ENCODE data around the gene OLFML3.

The OLFML3 gene

DNA sequence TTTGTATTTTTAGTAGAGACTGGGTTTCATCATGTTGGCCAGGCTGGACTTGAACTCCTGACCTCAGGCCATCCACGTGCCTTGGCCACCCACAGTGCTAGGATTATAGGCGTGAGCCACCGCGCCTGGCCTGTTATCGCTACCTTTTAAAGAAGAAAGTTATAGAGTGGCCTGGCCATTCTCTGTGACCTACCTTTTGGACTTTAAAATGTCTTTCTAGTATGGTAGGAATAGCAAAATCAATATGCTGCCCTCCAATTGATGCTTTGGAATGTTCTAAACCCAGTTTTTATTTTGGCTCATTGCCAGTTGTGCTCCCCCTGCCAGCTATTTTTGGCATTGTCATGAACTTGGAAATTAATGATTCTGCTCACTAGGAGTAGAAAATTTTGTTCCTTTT lies 30.3 kb upstream of the OLFML3 start:
- no peak for DNase-seq (ENCODE audit: low spot score)

- no peak for DNase-seq (ENCODE audit: low spot score)
These were observed 28.4 kb upstream of the OLFML3 start for GRCh38 chr1:113950908-113951307.

DNA sequence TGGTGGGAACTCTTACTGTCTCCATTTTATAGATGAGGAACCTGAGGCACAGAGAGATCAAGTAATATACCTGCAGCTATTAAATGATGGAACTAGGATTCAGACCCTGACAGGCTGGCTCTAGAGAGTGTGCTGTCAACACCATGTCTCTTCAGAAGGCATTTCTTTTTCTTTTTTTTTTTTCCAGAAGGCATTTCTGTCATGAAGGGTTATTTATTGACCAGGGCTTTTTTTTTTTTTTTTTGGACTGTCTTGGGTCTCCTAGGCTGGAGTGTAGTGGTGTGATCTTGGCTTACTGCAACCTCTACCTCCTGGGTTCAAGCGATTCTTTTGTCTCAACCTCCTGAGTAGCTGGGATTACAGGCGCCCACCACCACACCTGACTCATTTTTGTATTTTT lies 27.6 kb upstream of the OLFML3 start:
- DNase-seq (ENCODE audit: low spot score), result no peak

DNA sequence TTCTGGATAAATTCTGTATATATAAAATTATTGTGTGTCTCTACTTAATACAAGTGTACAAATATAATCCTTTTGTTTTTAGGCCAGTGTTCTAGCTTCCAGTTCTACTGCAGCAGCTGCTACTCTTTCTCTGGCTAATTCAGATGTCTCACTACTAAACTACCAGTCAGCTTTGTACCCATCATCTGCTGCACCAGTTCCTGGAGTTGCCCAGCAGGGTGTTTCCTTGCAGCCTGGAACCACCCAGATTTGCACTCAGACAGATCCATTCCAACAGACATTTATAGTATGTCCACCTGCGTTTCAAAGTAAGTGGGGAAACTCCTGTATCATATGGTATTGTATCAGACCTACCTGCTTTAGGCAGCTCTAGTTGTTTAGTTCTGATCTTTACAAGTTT lies 21.3 kb upstream of the OLFML3 start:
- DNase-seq (ENCODE audit: low spot score), result no peak

- DNase-seq (ENCODE audit: low spot score), result no peak
These were observed 20.6 kb upstream of the OLFML3 start for GRCh38 chr1:113958691-113959090.

GRCh38 chr1:113963281-113963906 lies 15.9 kb upstream of the OLFML3 start:
- DNase-seq (ENCODE audit: low spot score), result no peak

DNA sequence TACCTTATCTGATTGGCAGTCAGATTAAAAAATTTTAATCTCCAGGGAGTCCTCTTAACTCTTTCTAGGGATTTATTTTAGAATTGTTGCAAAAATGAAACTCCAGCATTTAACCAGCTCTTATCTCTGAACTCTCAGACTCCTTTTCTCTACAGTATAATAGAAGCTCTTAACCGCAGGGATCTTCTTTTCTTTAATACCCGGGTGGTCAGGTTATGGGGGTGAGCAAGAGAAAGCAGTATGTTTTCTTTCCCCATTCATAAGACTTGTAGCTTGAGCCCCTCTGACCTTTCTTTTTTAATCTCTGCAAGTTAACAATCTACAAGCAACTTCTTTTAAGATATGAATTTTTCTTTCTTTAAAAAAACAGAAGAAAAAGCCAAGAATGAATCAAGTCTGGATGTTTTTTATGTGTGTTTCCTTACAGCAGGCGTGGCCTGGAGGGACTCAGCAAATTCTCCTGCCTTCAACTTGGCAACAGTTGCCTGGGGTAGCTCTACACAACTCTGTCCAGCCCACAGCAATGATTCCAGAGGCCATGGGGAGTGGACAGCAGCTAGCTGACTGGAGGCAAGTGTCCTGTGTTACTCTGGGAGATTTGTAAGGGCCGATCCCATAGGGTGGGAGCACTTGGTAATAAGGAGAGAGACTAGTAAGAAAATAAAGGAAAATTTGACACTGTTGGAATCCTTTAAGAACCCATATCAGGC lies 13.4 kb upstream of the OLFML3 start:
- DNase-seq (ENCODE audit: low spot score), result no peak

GRCh38 chr1:113972954-113973353 lies 6.3 kb upstream of the OLFML3 start:
- no peak for DNase-seq (ENCODE audit: low spot score)

- no peak for DNase-seq (ENCODE audit: low spot score)
These were observed 3.9 kb upstream of the OLFML3 start for GRCh38 chr1:113975211-113975895.

DNA sequence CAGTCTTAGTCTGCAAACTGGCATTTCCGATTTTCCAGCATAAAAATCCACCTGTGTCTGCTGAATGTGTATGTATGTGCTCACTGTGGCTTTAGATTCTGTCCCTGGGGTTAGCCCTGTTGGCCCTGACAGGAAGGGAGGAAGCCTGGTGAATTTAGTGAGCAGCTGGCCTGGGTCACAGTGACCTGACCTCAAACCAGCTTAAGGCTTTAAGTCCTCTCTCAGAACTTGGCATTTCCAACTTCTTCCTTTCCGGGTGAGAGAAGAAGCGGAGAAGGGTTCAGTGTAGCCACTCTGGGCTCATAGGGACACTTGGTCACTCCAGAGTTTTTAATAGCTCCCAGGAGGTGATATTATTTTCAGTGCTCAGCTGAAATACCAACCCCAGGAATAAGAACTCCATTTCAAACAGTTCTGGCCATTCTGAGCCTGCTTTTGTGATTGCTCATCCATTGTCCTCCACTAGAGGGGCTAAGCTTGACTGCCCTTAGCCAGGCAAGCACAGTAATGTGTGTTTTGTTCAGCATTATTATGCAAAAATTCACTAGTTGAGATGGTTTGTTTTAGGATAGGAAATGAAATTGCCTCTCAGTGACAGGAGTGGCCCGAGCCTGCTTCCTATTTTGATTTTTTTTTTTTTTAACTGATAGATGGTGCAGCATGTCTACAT lies 2.5 kb upstream of the OLFML3 start:
- DNase-seq (ENCODE audit: low spot score), result peak; percentile 32

- no peak for DNase-seq (ENCODE audit: low spot score)
These were observed 1.4 kb upstream of the OLFML3 start for GRCh38 chr1:113977906-113978305.

DNA sequence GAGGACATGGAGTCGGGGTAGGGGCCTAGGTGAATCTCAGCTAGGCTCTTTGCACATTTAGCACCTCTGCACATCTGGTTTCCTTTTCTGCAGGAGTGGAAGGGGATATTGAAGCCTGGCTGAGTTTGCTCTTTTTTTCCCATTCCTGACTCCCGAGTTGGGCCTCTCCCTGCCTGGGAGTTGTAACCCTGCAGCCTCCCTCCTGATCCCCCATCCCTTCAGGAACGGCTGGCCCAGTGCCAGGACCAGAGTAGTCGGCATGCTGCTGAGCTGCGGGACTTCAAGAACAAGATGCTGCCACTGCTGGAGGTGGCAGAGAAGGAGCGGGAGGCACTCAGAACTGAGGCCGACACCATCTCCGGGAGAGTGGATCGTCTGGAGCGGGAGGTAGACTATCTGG lies 836 bp downstream of the OLFML3 start:
- DNase-seq (ENCODE audit: low spot score), result no peak

GRCh38 chr1:113981962-113982931 lies 3.0 kb downstream of the OLFML3 start:
- peak; percentile 46 for DNase-seq (ENCODE audit: low spot score)

- DNase-seq (ENCODE audit: low spot score), result no peak
These were observed 3.7 kb downstream of the OLFML3 start for GRCh38 chr1:113982949-113983348.

- no peak for DNase-seq (ENCODE audit: low spot score)
These were observed 4.1 kb downstream of the OLFML3 start for GRCh38 chr1:113983391-113983790.

GRCh38 chr1:113983826-113984225 lies 4.6 kb downstream of the OLFML3 start:
- no peak for DNase-seq (ENCODE audit: low spot score)

DNA sequence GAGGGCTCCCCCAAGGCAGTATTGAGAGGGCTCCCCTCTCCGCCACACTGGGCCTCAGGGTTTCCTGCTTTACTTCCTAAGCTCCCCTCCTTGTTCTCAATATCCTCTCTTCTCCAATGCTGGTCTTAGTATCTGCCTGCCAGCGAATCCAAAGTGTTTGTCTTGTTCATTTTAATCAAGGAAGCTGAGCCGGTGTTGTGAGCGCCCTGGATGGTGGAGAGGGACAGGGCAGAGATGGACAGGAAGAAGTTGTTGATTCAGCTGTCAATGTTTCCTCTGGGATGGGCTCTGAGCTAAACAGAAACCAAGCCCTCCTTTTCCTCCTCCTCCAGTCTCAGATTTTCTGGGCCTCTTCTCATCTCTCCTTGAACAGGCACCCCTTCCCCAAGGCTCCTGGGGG lies 5.4 kb downstream of the OLFML3 start:
- DNase-seq (ENCODE audit: low spot score), result no peak

DNA sequence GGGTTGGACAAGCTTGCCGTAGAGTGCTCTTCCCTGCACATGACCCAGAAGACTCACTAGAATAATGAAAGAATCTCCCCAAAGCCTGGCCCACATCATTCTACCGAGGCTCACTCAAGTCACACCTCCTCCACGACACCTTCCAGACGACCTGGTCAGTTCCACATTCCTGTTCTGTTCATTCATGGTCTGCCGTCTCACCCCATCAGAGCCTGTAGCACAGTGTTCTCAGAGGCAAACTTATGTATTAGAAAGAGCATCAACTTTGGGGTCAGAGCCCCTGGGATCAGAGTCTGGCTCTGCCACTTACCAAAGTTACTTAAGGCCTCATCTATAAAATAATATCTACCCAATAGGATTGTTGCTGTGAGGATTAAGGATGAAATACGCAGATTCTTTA lies 7.5 kb downstream of the OLFML3 start:
- no peak for DNase-seq (ENCODE audit: low spot score)

DNA sequence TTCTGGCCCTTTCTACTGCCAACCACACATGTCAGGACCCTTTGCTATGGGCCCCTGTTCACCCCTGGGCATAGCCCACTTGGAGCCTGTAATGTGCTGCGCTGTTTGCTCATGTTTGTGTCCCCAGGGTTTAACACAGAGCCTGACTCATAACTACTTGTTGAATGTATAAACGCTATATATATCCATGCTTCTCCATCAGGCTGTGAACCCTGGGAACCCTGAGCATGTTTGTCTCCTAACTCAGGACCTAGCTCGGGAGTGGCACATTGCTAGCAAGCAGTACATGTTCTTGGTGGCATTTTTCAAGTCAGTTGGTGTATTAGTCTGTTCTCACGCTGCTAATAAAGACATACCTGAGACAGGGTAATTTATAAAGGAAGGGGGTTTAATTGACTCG lies 8.0 kb downstream of the OLFML3 start:
- DNase-seq (ENCODE audit: low spot score), result no peak

- DNase-seq (ENCODE audit: low spot score), result no peak
These were observed 11.3 kb downstream of the OLFML3 start for GRCh38 chr1:113990530-113990929.

- DNase-seq (ENCODE audit: low spot score), result no peak
These were observed 11.7 kb downstream of the OLFML3 start for GRCh38 chr1:113990961-113991360.

Measured in HuH-7 (cell line).